Stimulated activated CD8-positive, alpha-beta memory T cell treated with anti-CD3 and anti-CD28 coated beads, Interleukin-15, amount 100 ng/mL, for 24 hours (primary cell): ENCODE data around the gene IL21R.

Experiments used
- DNase-seq: peaks from one replicate; pipeline ENCODE4 v3.0.0-alpha.2; 2020; ENCODE audit warnings: low read depth

IL21R gene

GRCh38 chr16:27489421-27489820, 87.4 kb downstream of the IL21R start:
- DNase-seq: no peak

- DNase-seq: no peak
Measured at GRCh38 chr16:27489906-27490305, 87.9 kb downstream of the IL21R start.

- DNase-seq: no peak
Measured at GRCh38 chr16:27491894-27492587, 90.1 kb downstream of the IL21R start.

- DNase-seq: no peak
Measured at GRCh38 chr16:27492588-27492979, 90.6 kb downstream of the IL21R start.

- DNase-seq: no peak
Measured at GRCh38 chr16:27495191-27495590, 93.2 kb downstream of the IL21R start.

GRCh38 chr16:27498031-27498825, 96.3 kb downstream of the IL21R start:
- no peak for DNase-seq

- no peak for DNase-seq
Measured at GRCh38 chr16:27498916-27499658, 97.1 kb downstream of the IL21R start.

GRCh38 chr16:27499659-27500055, 97.7 kb downstream of the IL21R start:
- DNase-seq: no peak

- DNase-seq: no peak
Measured at GRCh38 chr16:27500801-27501200, 98.8 kb downstream of the IL21R start.
